Hepatocyte (in vitro differentiated cells): ENCODE data around the gene EIF4EBP3. TPM values are rescaled to one million over a fixed set of nuclear protein-coding genes. Genes with fewer than 3 reads are reported as not detected.

Source experiments
- DNase-seq: peaks from one replicate; pipeline ENCODE4 v3.0.0-alpha.2; 2016; ENCODE audit warnings: low spot score
- H2AFZ ChIP-seq: fragments of 200-600 bp; sonication (generic); 2 replicates; pipeline ENCODE4 v1.6.0; 2016; ENCODE audit warnings: antibody characterized with exemption, mild to moderate bottlenecking
- H3K27ac ChIP-seq: fragments of 200-600 bp; sonication (generic); 2 replicates; pipeline ENCODE4 v1.5.1; 2016; ENCODE audit warnings: mild to moderate bottlenecking
- H3K27me3 ChIP-seq: fragments of 200-600 bp; sonication (generic); 2 replicates; pipeline ENCODE4 v1.6.1; 2016
- H3K36me3 ChIP-seq: fragments of 200-600 bp; sonication (generic); replicated peaks from 2 replicates; pipeline ENCODE4 v1.5.1; 2016; ENCODE audit warnings: low read depth; ENCODE audit not compliant: insufficient read depth
- H3K4me1 ChIP-seq: fragments of 200-600 bp; sonication (generic); 2 replicates; pipeline ENCODE4 v1.5.1; 2016; ENCODE audit warnings: mild to moderate bottlenecking, moderate library complexity; ENCODE audit not compliant: insufficient read depth
- H3K4me2 ChIP-seq: fragments of 200-600 bp; sonication (generic); 2 replicates; pipeline ENCODE4 v1.6.0; 2016
- H3K4me3 ChIP-seq: fragments of 200-600 bp; sonication (generic); 2 replicates; pipeline ENCODE4 v1.5.1; 2016; ENCODE audit warnings: mild to moderate bottlenecking
- H3K79me2 ChIP-seq: fragments of 200-600 bp; sonication (generic); 2 replicates; pipeline ENCODE4 v1.6.0; 2017; ENCODE audit warnings: mild to moderate bottlenecking
- H3K9me2 ChIP-seq: fragments of 200-600 bp; sonication (generic); replicated peaks from 2 replicates; pipeline ENCODE4 v1.6.0; 2017; ENCODE audit warnings: mild to moderate bottlenecking; ENCODE audit not compliant: insufficient read depth
- H3K9me3 ChIP-seq: fragments of 200-600 bp; sonication (generic); 2 replicates; pipeline ENCODE4 v1.5.1; 2016; ENCODE audit warnings: low read depth, mild to moderate bottlenecking
- H4K20me1 ChIP-seq: fragments of 200-600 bp; sonication (generic); 2 replicates; pipeline ENCODE4 v1.6.0; 2016; ENCODE audit warnings: mild to moderate bottlenecking; ENCODE audit not compliant: insufficient read depth, poor library complexity, severe bottlenecking
- EZH2 ChIP-seq: fragments of 200-600 bp; sonication (generic); IDR thresholded peaks from 2 replicates; pipeline ENCODE4 v1.6.1; 2016; ENCODE audit warnings: antibody characterized with exemption, mild to moderate bottlenecking, borderline replicate concordance
- EZH2phosphoT487 ChIP-seq: fragments of 200-600 bp; sonication (generic); IDR thresholded peaks from one replicate; pipeline ENCODE4 v1.6.1; 2018; ENCODE audit warnings: antibody characterized with exemption, mild to moderate bottlenecking, low read depth, moderate library complexity; ENCODE audit not compliant: unreplicated experiment, severe bottlenecking
- WGBS: methylation state at CpG from one replicate; pipeline ENCODE4 v1.1.6; 2016; ENCODE audit warnings: low lambda C conversion rate; ENCODE audit errors: missing lambda C conversion rate; 5-methylcytosine and 5-hydroxymethylcytosine counted together
- microRNA-seq: library from miRNA; unstranded; fragments of <30 nt; microRNA quantifications from one replicate; pipeline ENCODE4, GENCODE V29; 2017
- polyA plus RNA-seq: library from polyadenylated mRNA; unstranded; fragments of >200 nt; fragmentation: Nextera tagmentation; extraction: Ambion mirVana; gene quantifications from 2 replicates; pipeline ENCODE4 v1.2.1, GENCODE V29; 2016
- small RNA-seq: library from RNA; depleted of rRNA; stranded (forward); fragments of <200 nt; gene quantifications from one replicate; pipeline ENCODE3, GENCODE V24; 2014
- total RNA-seq: library from RNA; depleted of rRNA; stranded (reverse); fragments of >200 nt; gene quantifications from 2 replicates; pipeline ENCODE4 v1.2.3, GENCODE V29; 2014
- TF ChIP-seq, protein P1 (sequence below): fragments of 200-600 bp; sonication (generic); IDR thresholded peaks from 2 replicates; pipeline ENCODE4 v1.5.1; 2016; ENCODE audit warnings: antibody characterized with exemption, mild to moderate bottlenecking; ENCODE audit not compliant: poor library complexity

Gene EIF4EBP3
- total and polyA plus RNA-seq, 2 experiments from 2014 or later: 2.7 to 6.9 TPM

DNA sequence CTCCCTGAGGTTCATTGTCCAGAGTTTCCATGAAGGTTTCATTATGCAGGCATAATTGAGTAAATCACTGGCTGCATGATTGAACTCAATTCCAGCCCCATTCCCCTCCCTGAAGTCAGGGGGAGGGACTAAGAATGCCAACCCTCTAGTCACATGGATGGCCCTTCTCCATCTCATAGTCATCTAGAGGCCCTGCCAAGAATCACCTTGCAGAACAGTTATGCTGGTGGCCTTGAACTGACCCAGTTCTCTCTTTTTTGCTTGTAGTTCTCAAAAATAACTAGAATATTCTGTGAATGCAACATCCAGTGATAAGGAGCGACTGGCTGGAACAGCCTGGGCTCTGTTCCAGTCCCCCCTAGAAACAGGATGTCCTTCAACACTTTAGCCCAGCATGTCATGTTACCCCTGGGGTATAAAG lies 48.9 kb downstream of the EIF4EBP3 start:
- no peak for TF ChIP-seq EZH2phosphoT487
- TF ChIP-seq, protein P1, sequence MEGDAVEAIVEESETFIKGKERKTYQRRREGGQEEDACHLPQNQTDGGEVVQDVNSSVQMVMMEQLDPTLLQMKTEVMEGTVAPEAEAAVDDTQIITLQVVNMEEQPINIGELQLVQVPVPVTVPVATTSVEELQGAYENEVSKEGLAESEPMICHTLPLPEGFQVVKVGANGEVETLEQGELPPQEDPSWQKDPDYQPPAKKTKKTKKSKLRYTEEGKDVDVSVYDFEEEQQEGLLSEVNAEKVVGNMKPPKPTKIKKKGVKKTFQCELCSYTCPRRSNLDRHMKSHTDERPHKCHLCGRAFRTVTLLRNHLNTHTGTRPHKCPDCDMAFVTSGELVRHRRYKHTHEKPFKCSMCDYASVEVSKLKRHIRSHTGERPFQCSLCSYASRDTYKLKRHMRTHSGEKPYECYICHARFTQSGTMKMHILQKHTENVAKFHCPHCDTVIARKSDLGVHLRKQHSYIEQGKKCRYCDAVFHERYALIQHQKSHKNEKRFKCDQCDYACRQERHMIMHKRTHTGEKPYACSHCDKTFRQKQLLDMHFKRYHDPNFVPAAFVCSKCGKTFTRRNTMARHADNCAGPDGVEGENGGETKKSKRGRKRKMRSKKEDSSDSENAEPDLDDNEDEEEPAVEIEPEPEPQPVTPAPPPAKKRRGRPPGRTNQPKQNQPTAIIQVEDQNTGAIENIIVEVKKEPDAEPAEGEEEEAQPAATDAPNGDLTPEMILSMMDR: no peak
- no peak for TF ChIP-seq EZH2
- Histone ChIP-seq H4K20me1 (no peaks in the 10 kb centered on the region), H3K4me1 (no peaks in the 10 kb centered on the region), H3K9me2 (no peaks in the 10 kb centered on the region), H3K4me3 (no peak overlapping the region), H3K27ac (peak overlapping the region; percentile 57), H3K9me3 (no peaks in the 10 kb centered on the region), H3K27me3 (no peaks in the 10 kb centered on the region), H3K79me2 (no peaks in the 10 kb centered on the region), H3K4me2 (peak overlapping the region; percentile 16), H3K36me3 (no peaks in the 10 kb centered on the region), H2AFZ (no peak overlapping the region)
- no peak for DNase-seq
- 95% methylated on average over 1 of the region's 1 CpG for WGBS

- no peak overlapping the region for H2AFZ ChIP-seq
- no peak overlapping the region for H3K4me3 ChIP-seq
- H3K36me3 ChIP-seq: no peaks in the 10 kb centered on the region
- no peaks in the 10 kb centered on the region for H3K27me3 ChIP-seq
- no peaks in the 10 kb centered on the region for H3K4me1 ChIP-seq
- DNase-seq: no peak
- no peak overlapping the region for H3K27ac ChIP-seq
- TF ChIP-seq EZH2 (no peak), EZH2phosphoT487 (no peak)
- TF ChIP-seq, protein P1: no peak
- H3K4me2 ChIP-seq: no peak overlapping the region
- no peaks in the 10 kb centered on the region for H3K9me3 ChIP-seq
- WGBS: 64% methylated on average over 2 of the region's 2 CpGs
- no peaks in the 10 kb centered on the region for H4K20me1 ChIP-seq
- H3K79me2 ChIP-seq: no peaks in the 10 kb centered on the region
- H3K9me2 ChIP-seq: no peaks in the 10 kb centered on the region
Observed at GRCh38 chr5:140598836-140599235, 51.4 kb downstream of the EIF4EBP3 start.

Small RNAs within 50 kb of the gene (microRNA-seq; reads per million reads assigned to microRNA genes)
- gene MIR6831: not detected

Small RNAs within 50 kb of the gene (small RNA-seq; reads per million reads assigned to genes)
- gene RF00279 (0.19 reads per million), gene RF00443 (not detected)

Other genes with a start within 250 kb of the EIF4EBP3 start
- 84.1 and 86.1 TPM in 2 replicates for gene PFDN1, start 244.6 kb upstream of the EIF4EBP3 start, total RNA-seq
- gene PFDN1, start 244.6 kb upstream of the EIF4EBP3 start, polyA plus RNA-seq: 97.6 and 98.0 TPM in 2 replicates
- 7.2 and 8.3 TPM in 2 replicates for gene HBEGF, start 201.1 kb upstream of the EIF4EBP3 start, total RNA-seq
- gene HBEGF, start 201.1 kb upstream of the EIF4EBP3 start, polyA plus RNA-seq: 6.7 and 7.9 TPM in 2 replicates
- 0.07 TPM in 1 of 2 replicates, not detected in the other for gene SLC4A9, start 187.5 kb upstream of the EIF4EBP3 start, total RNA-seq
- 0.53 and 1.1 TPM in 2 replicates for gene SLC4A9, start 187.5 kb upstream of the EIF4EBP3 start, polyA plus RNA-seq
- gene ANKHD1, start 145.8 kb upstream of the EIF4EBP3 start, total RNA-seq: 70.7 and 78.9 TPM in 2 replicates
- gene ANKHD1, start 145.8 kb upstream of the EIF4EBP3 start, polyA plus RNA-seq: 53.6 and 84.4 TPM in 2 replicates
- 24.4 and 26.5 TPM in 2 replicates for gene SRA1, start 9.8 kb downstream of the EIF4EBP3 start, total RNA-seq
- 66.4 and 66.6 TPM in 2 replicates for gene SRA1, start 9.8 kb downstream of the EIF4EBP3 start, polyA plus RNA-seq
- 19.5 and 21.0 TPM in 2 replicates for gene APBB3, start 16.9 kb downstream of the EIF4EBP3 start, total RNA-seq
- 41.5 and 51.5 TPM in 2 replicates for gene APBB3, start 16.9 kb downstream of the EIF4EBP3 start, polyA plus RNA-seq
- 29.2 and 34.1 TPM in 2 replicates for gene SLC35A4, start 17.2 kb downstream of the EIF4EBP3 start, total RNA-seq
- gene SLC35A4, start 17.2 kb downstream of the EIF4EBP3 start, polyA plus RNA-seq: 70.4 and 81.0 TPM in 2 replicates
- gene CD14, start 85.5 kb downstream of the EIF4EBP3 start, total RNA-seq: 0.84 and 2.3 TPM in 2 replicates
- 0.45 and 1.9 TPM in 2 replicates for gene CD14, start 85.5 kb downstream of the EIF4EBP3 start, polyA plus RNA-seq
- gene TMCO6, start 91.8 kb downstream of the EIF4EBP3 start, total RNA-seq: 10.0 and 25.8 TPM in 2 replicates
- gene TMCO6, start 91.8 kb downstream of the EIF4EBP3 start, polyA plus RNA-seq: 9.3 and 13.1 TPM in 2 replicates
- 82.7 and 82.9 TPM in 2 replicates for gene NDUFA2, start 100.0 kb downstream of the EIF4EBP3 start, total RNA-seq
- gene NDUFA2, start 100.0 kb downstream of the EIF4EBP3 start, polyA plus RNA-seq: 161 and 182 TPM in 2 replicates
- 68.7 and 72.2 TPM in 2 replicates for gene IK, start 100.2 kb downstream of the EIF4EBP3 start, total RNA-seq
- gene IK, start 100.2 kb downstream of the EIF4EBP3 start, polyA plus RNA-seq: 75.0 and 83.2 TPM in 2 replicates
- 21.2 and 21.4 TPM in 2 replicates for gene WDR55, start 117.2 kb downstream of the EIF4EBP3 start, total RNA-seq
- gene WDR55, start 117.2 kb downstream of the EIF4EBP3 start, polyA plus RNA-seq: 23.0 and 25.6 TPM in 2 replicates
- gene DND1, start 125.9 kb downstream of the EIF4EBP3 start, total RNA-seq: 0.36 and 1.3 TPM in 2 replicates
- 0.52 and 0.85 TPM in 2 replicates for gene DND1, start 125.9 kb downstream of the EIF4EBP3 start, polyA plus RNA-seq
- gene HARS1, start 143.7 kb downstream of the EIF4EBP3 start, total RNA-seq: 40.0 and 41.1 TPM in 2 replicates
- 56.6 and 58.8 TPM in 2 replicates for gene HARS1, start 143.7 kb downstream of the EIF4EBP3 start, polyA plus RNA-seq
- gene HARS2, start 143.8 kb downstream of the EIF4EBP3 start, total RNA-seq: 22.8 and 26.9 TPM in 2 replicates
- 28.6 and 32.3 TPM in 2 replicates for gene HARS2, start 143.8 kb downstream of the EIF4EBP3 start, polyA plus RNA-seq
- 37.7 and 40.9 TPM in 2 replicates for gene ZMAT2, start 152.8 kb downstream of the EIF4EBP3 start, total RNA-seq
- 29.5 and 47.6 TPM in 2 replicates for gene ZMAT2, start 152.8 kb downstream of the EIF4EBP3 start, polyA plus RNA-seq
- 0.04 TPM in 1 of 2 replicates, not detected in the other for gene PCDHA1, start 238.5 kb downstream of the EIF4EBP3 start, total RNA-seq
- gene PCDHA1, start 238.5 kb downstream of the EIF4EBP3 start, polyA plus RNA-seq: not detected in 2 replicates
- 2.3 and 3.9 TPM in 2 replicates for gene PCDHA2, start 247.2 kb downstream of the EIF4EBP3 start, total RNA-seq
- gene PCDHA2, start 247.2 kb downstream of the EIF4EBP3 start, polyA plus RNA-seq: 2.0 and 2.6 TPM in 2 replicates